PFSK-1 (cell line): ENCODE measurements around the gene DAPK1. TPM values are rescaled to one million over a fixed set of nuclear protein-coding genes. Genes with fewer than 3 reads are reported as not detected.

Source experiments
- FOXP2 ChIP-seq: optimal IDR thresholded peaks from 2 replicates; pipeline ENCODE3; 2011; ENCODE audit warnings: borderline replicate concordance, control low read depth, inconsistent platforms; ENCODE audit not compliant: insufficient read depth; ENCODE audit errors: extremely low read length, extremely low read depth
- POLR2AphosphoS5 ChIP-seq: IDR thresholded peaks from 2 replicates; pipeline ENCODE4 v1.6.1; 2012; ENCODE audit warnings: low read depth, mild to moderate bottlenecking, control low read depth, low read length, moderate library complexity
- SIN3A ChIP-seq: IDR thresholded peaks from 2 replicates; pipeline ENCODE4 v1.6.1; 2012; ENCODE audit warnings: mild to moderate bottlenecking, low read length, moderate library complexity, borderline replicate concordance; ENCODE audit not compliant: insufficient read depth
- TAF1 ChIP-seq: IDR thresholded peaks from 2 replicates; pipeline ENCODE4 v1.6.1; 2012; ENCODE audit warnings: low read length, control low read depth, borderline replicate concordance; ENCODE audit not compliant: insufficient read depth
- polyA plus RNA-seq: library from polyadenylated mRNA; unstranded; fragments of >200 nt; gene quantifications from one replicate; pipeline ENCODE4 v1.2.1, GENCODE V29; 2012; ENCODE audit warnings: low read depth, missing spikeins; ENCODE audit not compliant: insufficient read length
- TF ChIP-seq, protein P1 (sequence below), 2 experiments: IDR thresholded peaks; 2 replicates each; pipeline versions ENCODE4 v1.6.1 to v1.8.0; 2011 to 2012; ENCODE audit warnings: low read depth in 2 of 2, low read length in 2 of 2, control low read depth in 1 of 2, inconsistent platforms in 1 of 2, mild to moderate bottlenecking in 1 of 2, moderate library complexity in 1 of 2; ENCODE audit not compliant: insufficient read depth in 1 of 2

The DAPK1 gene
- not detected for polyA plus RNA-seq

DNA sequence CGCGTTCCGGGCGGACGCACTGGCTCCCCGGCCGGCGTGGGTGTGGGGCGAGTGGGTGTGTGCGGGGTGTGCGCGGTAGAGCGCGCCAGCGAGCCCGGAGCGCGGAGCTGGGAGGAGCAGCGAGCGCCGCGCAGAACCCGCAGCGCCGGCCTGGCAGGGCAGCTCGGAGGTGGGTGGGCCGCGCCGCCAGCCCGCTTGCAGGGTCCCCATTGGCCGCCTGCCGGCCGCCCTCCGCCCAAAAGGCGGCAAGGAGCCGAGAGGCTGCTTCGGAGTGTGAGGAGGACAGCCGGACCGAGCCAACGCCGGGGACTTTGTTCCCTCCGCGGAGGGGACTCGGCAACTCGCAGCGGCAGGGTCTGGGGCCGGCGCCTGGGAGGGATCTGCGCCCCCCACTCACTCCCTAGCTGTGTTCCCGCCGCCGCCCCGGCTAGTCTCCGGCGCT, at the start of gene DAPK1:
Gene DAPK1 (plus strand): TSS at position 264 of the 442 bp plus-strand sequence. CDS start 1,211 bp downstream, outside the sequence.
- TF ChIP-seq POLR2AphosphoS5 (no peak), TAF1 (no peak)

DNA sequence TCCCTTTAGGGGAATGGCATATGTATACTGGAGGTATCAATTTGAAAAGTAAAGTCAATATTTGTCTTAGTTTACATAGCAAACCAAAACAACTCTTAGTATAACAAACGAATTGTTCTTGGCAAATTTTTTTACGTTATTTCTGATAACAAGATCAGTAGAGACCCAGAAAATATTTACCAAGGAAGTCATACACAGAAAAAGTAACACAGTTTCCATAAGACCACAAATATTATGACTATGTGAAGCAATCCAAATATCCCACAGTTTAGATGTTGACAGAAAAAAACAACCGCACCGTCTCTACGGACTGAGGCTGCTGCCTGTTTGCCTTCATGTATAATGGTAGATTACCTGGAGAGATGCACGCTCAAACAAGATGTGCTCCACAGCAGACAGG, 46.5 kb upstream of the DAPK1 start:
- no peak for TF ChIP-seq SIN3A
- TF ChIP-seq, protein P1, sequence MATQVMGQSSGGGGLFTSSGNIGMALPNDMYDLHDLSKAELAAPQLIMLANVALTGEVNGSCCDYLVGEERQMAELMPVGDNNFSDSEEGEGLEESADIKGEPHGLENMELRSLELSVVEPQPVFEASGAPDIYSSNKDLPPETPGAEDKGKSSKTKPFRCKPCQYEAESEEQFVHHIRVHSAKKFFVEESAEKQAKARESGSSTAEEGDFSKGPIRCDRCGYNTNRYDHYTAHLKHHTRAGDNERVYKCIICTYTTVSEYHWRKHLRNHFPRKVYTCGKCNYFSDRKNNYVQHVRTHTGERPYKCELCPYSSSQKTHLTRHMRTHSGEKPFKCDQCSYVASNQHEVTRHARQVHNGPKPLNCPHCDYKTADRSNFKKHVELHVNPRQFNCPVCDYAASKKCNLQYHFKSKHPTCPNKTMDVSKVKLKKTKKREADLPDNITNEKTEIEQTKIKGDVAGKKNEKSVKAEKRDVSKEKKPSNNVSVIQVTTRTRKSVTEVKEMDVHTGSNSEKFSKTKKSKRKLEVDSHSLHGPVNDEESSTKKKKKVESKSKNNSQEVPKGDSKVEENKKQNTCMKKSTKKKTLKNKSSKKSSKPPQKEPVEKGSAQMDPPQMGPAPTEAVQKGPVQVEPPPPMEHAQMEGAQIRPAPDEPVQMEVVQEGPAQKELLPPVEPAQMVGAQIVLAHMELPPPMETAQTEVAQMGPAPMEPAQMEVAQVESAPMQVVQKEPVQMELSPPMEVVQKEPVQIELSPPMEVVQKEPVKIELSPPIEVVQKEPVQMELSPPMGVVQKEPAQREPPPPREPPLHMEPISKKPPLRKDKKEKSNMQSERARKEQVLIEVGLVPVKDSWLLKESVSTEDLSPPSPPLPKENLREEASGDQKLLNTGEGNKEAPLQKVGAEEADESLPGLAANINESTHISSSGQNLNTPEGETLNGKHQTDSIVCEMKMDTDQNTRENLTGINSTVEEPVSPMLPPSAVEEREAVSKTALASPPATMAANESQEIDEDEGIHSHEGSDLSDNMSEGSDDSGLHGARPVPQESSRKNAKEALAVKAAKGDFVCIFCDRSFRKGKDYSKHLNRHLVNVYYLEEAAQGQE (IDR thresholded peaks at IDR 0.05; ENCODE audit: insufficient read depth in 1 of 2, low read depth in 2 of 2, low read length in 2 of 2), result no peak
- TF ChIP-seq POLR2AphosphoS5, result no peak
- no peak for TF ChIP-seq TAF1
- TF ChIP-seq FOXP2, result no peak

DNA sequence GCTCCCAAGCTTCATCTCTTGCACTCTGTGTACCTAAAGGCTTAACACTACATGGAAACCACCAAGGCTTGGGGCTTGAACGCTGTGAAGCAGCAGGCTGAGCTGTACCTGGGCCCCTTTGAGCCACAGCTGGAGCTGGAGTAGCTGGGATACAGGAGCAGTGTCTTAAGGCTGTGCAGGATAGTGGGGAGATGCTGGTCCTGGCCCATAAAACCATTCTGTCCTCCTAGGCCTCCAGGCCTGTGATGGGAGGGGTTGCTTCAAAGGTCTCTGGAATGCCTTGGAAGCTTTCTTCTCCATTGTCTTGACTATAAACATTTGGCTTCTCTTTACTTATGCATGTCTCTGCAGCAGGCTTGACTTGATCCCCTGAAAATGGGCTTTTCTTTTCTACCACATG, 42.3 kb upstream of the DAPK1 start:
- TF ChIP-seq SIN3A (no peak), TAF1 (no peak), POLR2AphosphoS5 (no peak), FOXP2 (no peak)
- TF ChIP-seq, protein P1 (IDR thresholded peaks at IDR 0.05; ENCODE audit: insufficient read depth in 1 of 2, low read depth in 2 of 2, low read length in 2 of 2), result no peak

DNA sequence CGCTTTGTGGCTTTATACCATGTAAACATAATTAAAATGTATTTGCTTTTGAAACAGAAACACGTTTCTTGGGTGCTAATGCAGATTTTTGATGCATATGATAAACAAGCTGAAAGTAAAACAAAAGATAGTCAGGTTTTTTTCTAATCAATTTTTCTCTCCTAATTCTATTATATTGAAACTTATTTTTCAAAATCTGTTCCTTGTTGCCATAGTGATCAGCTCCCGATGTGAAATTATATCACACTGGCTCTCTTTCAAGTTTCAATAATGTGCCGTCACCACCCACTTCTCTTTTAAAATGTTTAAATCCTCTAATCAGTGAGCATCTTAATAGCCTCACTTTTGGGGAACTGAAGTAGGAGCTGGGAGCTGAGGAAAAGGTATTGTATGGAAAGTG, 36.4 kb upstream of the DAPK1 start:
- no peak for TF ChIP-seq POLR2AphosphoS5
- TF ChIP-seq FOXP2, result no peak
- TF ChIP-seq TAF1, result no peak
- TF ChIP-seq, protein P1 (IDR thresholded peaks at IDR 0.05; ENCODE audit: insufficient read depth in 1 of 2, low read depth in 2 of 2, low read length in 2 of 2), result no peak
- no peak for TF ChIP-seq SIN3A

DNA sequence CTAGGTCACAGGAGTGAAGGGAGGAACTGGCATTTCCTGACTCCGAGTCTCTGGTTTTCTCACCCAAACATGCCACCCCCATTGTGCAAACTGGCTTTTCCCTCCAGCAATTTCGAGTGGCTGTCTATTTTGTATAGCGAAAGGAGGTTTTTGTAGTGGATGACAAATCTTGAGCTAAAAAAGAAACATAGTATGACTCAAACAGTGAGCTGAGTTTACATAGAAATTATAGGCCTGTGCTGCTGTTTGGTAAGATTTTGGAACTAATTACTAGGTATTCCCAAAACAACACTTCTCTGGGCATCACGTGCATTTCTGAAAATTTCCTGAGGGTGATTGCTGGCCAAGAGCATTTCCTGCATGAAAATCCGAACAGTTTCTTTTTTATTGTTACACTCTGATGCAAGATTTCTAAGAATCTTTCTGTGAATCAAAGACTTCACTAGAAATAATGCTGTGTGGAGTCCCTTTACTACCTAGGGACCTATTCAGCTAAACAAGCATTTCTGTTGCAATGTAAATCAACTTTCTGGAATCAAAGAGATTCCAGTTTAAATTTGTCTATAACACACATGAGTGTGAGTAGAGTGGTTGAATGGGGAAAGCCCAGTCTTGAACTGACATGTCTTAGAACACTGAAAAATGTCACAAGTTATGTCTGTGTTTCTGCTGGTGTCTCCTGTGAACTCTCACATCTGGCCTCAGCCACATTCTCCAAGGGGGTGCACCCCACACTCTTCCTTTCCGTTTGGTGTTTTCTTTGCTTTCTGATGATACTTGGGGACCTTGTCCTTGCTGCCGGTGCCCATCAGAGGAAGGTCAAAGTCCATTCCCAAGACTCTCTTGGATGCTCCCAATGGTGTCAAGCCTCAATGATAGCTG, 33.3 kb upstream of the DAPK1 start:
- no peak for TF ChIP-seq SIN3A
- TF ChIP-seq POLR2AphosphoS5, result no peak
- no peak for TF ChIP-seq TAF1
- TF ChIP-seq, protein P1 (IDR thresholded peaks at IDR 0.05; ENCODE audit: insufficient read depth in 1 of 2, low read depth in 2 of 2, low read length in 2 of 2), result no peak
- no peak for TF ChIP-seq FOXP2
